ENCODE results near the gene PHACTR4.

Gene PHACTR4

DNA sequence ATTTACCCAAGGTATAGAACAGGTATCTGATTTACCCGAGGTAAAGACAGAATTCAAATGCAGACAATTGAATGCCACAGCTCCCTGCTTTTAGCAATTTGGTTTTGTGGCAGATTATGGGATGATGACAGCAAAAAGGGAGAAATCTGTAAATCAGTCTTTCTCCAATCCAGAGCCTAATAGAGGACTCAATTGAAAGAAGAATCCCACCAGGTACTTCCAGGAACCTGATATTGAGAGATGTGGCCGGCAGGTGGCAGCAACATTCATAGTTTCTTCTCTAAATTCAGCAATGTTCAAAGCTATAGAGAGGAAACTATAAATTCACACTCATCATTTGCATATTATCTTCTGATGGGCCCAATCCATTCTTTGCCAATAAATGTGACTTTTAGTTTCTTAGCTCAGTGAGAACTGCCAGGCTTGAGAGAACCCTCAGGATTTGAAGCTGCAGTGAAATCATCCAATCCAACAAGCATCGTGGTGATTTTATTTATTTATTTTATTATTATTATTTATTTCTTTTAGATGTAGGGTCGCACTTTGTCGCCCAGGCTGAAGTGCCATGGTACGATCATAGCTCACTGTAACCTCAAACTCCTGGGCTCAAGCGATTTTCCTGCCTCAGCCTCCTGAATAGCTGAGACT, 9.8 kb upstream of the PHACTR4 start:
- TF ChIP-seq, protein P1, sequence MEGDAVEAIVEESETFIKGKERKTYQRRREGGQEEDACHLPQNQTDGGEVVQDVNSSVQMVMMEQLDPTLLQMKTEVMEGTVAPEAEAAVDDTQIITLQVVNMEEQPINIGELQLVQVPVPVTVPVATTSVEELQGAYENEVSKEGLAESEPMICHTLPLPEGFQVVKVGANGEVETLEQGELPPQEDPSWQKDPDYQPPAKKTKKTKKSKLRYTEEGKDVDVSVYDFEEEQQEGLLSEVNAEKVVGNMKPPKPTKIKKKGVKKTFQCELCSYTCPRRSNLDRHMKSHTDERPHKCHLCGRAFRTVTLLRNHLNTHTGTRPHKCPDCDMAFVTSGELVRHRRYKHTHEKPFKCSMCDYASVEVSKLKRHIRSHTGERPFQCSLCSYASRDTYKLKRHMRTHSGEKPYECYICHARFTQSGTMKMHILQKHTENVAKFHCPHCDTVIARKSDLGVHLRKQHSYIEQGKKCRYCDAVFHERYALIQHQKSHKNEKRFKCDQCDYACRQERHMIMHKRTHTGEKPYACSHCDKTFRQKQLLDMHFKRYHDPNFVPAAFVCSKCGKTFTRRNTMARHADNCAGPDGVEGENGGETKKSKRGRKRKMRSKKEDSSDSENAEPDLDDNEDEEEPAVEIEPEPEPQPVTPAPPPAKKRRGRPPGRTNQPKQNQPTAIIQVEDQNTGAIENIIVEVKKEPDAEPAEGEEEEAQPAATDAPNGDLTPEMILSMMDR (IDR thresholded peaks at IDR 0.05): peak; percentile 75

DNA sequence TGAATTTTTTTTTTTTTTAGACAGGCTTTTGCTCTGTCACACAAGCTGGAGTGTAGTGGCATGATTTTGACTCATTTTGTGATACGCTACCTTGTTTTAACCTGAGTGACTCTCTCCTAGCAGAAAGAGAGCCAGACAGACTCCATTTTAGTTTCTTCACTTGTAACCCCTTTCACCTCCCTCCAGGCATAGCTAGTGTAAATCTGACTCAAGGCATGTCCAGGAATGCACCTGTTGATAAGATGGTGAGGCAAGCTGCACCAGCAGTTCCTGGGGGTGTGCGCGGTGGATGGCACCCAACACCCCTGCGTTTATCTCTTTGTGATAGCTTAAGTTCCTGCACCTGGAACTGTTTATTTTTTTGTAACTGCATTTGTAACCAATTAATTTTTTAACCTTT, 4.7 kb upstream of the PHACTR4 start:
- TF ChIP-seq, protein P1 (IDR thresholded peaks at IDR 0.05): no peak

DNA sequence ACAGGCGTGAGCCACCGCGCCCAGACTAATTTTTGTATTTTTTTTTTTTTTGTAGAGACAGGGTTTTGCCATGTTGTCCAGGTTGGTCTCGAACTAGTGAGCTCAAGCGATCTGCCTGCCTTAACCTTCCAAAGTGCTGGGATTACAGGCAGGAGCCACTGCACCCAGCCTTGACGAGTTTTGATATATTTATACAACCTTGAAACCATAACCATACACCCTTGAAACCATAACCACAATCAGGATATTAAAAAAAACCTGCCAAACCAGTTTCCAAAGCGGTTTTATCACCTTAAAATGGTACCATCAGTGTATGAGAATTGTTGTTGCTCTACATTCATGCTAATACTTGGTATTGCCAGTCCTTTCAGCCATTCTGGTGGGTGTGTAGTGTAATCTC, 3.7 kb upstream of the PHACTR4 start:
- TF ChIP-seq, protein P1 (IDR thresholded peaks at IDR 0.05): no peak

DNA sequence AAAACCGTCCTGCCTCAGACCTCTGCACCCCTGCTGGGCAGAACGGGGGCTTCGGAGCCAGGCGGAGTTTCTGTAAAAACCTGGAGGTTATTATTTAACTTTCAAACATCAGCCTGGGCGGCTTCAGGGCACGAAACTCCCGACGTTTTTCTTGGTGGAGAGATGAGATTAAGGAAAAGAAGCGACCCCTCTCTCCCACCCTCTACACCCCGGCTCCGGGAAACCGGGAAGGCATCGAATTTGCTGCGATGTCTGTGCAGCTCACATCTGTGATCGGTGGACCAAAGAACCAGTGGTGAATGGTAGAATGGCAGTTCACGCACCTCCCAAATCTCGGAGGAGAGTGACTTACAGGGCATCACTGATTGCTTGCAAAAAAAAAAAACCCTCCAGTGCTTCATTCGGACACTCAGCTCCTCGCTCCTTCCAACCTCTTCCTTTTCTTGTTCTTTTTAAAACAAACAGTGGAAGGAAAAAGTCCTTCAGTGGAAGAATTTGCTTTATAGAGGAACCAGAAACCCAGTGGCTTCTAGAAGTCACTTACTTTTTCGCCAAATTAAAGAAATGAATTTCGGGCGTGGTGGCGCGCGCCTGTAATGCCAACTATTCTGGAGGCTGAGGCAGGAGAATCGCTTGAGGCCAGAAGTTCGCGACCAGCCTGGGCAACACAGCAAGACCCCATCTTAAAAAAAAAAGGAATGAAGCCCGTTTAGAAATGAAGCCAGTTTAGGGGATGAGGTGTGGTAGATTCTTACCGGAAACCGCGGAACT, 884 bp downstream of the PHACTR4 start:
- TF ChIP-seq, protein P1 (IDR thresholded peaks at IDR 0.05): no peak

DNA sequence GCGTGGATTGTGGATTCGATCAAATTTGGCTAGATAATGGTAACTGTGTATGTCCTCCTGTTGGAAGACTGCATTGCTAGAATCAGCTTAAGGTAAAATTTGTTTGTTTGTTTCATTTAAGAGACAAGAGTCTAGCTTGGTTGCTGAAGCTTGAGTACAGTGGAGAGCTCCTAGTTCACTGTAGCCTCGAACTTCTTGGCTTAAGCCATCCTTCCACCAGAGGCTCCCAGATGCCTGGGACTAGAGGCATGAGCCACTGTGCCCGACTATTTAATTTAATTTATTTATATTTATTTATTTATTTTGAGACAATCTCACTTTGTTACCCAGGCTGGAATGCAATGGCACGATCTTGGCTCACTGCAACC, 1.5 kb downstream of the PHACTR4 start:
- TF ChIP-seq, protein P1 (IDR thresholded peaks at IDR 0.05): no peak

DNA sequence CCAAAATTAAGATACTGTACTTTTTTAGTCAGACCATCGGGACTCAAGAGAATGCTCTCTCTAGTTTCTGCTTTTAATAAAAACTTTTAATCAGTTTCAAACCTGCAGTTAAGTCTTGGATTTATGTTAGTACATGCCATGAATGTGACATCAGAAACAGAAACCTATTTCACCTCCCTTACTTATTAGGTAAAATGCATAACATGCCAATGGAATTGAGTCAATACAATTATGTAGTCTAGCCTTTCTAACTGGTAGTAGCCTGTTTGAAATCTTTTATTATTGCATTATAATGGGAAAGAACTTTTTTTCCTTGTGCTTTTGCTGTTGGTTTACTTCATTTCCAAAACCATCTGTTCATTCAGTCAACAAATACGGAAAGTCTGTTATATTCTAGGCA, 4.8 kb downstream of the PHACTR4 start:
- TF ChIP-seq, protein P1 (IDR thresholded peaks at IDR 0.05): no peak

DNA sequence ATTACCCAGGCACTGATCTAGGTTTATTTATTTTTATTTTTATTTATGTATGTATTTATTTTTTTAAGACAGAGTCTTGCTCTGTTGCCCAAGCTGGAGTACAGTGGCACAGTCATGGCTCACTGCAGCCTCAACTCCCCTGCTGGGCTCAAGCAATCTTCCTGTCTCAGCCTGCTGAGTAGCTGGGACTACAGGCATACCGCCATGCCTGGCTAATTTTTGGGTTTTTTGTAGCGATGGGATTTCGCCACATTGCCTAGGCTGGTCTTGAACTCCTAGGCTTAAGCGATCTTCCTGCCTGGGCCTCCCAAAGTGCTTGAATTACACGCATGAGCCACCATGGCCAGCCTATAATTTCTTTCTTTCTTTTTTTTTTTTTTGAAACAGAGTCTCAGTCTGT, 9.4 kb downstream of the PHACTR4 start:
- TF ChIP-seq, protein P1 (IDR thresholded peaks at IDR 0.05): no peak
